Stimulated activated CD4-positive, alpha-beta T cell treated with anti-CD3 and anti-CD28 coated beads, Interleukin-1b, Interleukin-23, amount 100 ng/mL, for 48 hours (primary cell): ENCODE results near the gene KCNN1.
"Not testable (repeated sequence)": the region's sequence is repeated elsewhere in the genome, so short reads cannot be mapped to it uniquely, and the experiment has no call there.

Source experiments
- DNase-seq: peaks from one replicate; pipeline ENCODE4 v3.0.0-alpha.2; 2020

The KCNN1 gene

DNA sequence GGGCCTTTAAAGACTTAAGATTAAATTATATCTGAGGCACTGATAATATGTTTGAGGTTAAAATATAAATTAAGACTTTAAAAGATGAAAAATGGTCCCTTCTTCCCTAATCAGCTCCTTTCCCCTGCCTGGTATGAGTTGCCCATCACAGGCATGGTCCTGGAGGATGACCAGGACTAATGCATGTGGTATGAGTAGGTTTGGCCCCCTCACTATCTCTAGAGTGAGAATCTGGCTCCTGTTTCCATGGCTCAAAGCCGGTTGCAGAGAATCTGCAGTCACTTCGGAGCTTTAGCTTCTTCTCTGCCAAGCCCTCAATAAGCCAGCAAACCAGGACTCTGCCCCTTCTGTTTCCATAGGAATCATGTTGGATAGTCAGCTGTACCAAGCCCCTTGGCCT is 65.2 kb downstream of the KCNN1 start:
- DNase-seq, result not testable (repeated sequence)

DNA sequence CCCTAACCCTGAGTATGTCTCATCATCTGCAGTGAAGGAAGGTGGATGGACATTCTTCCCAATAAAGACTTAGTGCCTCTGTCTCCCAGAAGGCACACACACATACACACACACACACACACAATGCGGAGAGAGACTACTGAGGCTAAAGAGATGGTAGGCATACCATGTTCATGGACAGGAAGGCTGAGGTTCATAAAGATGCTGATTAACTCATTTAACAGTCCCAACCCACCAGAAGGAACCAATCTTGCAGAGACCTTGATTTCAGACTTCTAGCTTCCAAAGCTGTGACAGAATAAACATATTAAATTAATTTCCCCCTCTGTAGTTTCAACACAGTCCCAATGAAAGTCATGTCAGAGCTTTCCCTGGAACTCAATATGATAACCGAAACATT is 74.1 kb downstream of the KCNN1 start:
- no peak for DNase-seq

DNA sequence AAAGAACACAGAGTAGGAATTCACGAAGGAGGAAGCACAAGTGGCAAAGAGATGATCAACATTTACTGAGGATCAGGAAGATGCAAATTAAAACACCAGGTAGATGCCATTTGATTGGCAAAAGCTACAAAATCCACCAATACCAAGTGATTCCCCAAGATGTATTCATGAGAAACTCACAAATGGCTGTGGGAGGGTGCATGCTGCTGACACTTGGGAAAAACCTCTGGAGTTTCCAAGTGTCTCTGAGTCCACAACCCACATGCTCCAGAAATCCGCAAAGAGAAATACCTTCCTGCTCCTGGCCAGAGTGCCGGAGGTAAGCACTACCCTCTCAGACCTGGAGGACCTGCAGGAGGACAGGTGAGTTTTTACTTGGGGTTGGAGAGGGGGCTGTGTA is 76.8 kb downstream of the KCNN1 start:
- no peak for DNase-seq

DNA sequence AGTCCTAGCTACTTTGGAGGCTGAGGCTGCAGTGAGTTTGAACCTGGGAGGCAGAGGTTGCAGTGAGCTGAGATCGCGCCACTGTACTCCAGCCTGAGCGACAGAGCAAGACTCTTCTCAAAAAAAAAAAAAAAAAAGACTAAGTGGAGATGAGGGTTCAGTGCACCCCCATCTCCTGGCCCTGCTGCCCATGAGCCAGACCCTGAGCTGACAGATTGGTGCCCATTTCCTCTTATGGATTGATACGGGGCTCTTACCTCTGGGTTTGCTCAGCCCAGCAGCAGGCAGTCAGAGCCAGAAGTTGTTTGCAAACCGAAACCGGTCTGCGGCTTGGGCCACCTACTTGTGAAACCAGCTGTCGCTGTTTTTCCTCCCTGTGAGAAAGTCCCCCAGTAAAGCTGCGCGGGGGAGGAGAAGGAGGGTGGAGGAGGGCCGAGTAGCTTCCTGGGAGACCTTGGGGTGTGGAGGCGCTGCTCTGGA is 78.0 kb downstream of the KCNN1 start:
- DNase-seq, result peak; percentile 93

DNA sequence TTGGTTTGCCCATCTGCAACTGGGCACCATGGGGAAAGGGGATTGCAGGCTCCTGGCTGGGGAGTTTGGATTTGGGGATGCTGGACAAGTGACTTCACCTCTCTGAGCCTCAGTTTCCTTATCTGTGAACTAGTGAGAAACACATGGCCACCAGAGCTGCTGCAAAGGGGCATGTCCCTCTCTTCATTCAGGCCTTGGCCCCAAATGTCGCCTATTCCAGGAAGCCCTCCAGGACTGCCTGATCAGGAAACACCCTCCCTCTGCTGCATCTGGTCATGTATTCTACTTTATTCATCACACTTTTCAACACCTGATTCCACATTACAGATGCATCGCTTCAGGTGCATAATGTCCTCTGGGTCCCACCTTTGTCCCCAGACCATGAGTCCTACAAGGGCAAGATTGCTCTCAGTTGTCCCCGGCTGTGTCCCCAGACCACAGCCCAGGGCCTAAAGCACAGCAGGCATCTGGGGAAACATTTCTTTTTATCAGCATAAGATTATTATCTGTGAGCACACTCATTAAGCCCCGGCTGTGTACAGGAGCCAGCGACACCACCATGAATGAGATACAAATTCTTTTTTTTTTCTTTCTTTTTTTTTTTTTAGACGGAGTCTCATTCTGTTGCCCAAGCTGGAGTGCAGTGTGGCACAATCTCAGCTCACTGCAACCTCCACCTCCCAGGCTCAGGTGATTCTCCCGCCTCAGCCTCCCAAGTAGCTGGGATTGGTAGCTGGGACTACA is 78.6 kb downstream of the KCNN1 start:
- no peak for DNase-seq

GRCh38 chr19:18046059-18046718 is 79.3 kb downstream of the KCNN1 start:
- peak; percentile 42 for DNase-seq

DNA sequence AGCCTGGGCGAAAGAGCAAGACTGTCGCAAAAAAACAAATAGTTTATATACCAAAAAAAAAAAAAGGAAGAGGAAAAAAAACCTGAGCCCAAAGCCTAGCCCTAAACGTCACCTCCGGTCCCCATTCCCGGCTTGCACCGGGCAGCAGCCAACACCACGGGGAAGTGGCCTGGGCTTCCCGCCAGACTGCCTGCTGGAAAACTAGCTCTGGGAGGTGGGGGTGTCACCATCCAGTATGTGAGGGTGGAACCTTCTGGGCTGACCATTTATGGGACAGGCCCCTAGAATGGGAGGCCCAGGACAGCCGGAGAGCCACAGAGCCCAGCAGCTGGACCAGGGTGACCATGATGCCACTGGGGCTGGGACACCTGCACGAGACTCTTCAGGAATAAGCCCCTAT is 82.5 kb downstream of the KCNN1 start:
- DNase-seq, result no peak
